Esophagus muscularis mucosa (tissue), 3 donors: ENCODE results near the gene ORMDL3.

ENCODE experiments used
- POLR2A ChIP-seq: fragments of 450-650 bp; IDR thresholded peaks from one replicate; pipeline ENCODE4 v1.6.1; 2017; ENCODE audit warnings: antibody characterized with exemption, moderate library complexity, mild to moderate bottlenecking, low read depth
- POLR2AphosphoS5 ChIP-seq, 2 donors: sonication (generic); formaldehyde crosslinking; IDR thresholded peaks; one replicate each; pipeline ENCODE4 v1.6.1; 2017; ENCODE audit warnings: antibody characterized with exemption in 2 of 2
- TF ChIP-seq, protein P1 (sequence below), 3 experiments: fragments of 200-600 bp in 2 of 3; fragments of 450-650 bp in 1 of 3; sonication (generic) in 2 of 3; IDR thresholded peaks; one replicate each; pipeline ENCODE4 v1.5.1; 2017 to 2019; ENCODE audit warnings: antibody characterized with exemption in 3 of 3, mild to moderate bottlenecking in 2 of 3, moderate library complexity in 1 of 3

DNA sequence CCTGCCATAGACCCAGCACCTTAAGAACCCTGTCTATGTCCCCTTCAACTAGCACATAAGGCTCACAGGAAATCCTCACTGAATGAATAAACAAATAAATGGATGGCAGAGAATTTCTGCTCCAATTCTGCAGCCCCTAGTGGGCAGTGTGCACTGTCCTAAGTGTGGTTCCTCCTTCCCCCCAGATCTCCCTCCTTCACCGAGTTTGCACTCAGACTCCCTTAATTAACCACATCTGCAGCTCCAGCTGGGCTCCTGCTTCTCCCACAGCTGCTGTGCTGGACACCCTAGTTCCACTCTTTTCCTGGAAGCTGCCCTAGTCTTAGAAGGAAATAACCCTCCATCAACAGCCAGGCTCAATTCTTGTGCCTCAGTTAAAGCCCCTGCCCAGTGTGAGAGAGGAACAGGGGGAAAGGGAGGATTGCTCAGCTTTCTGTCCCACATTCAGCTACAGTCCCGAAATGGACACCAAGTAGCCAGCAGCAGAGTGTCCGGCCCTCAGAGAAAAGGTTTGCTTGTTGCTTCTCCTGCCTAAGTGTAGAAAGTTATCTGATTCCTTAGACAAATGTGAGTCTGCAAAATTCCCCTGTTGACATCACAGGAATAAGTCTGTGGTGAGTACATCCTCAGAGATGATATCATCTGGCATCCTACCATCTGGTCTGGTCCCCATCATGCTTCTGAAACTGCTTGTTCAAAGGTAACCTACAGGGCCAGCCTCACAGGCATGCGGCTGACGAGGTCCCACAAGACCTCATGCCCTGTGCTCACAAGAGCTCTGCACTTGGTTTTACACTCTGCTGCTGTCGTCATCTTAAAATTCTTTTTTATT, 12.4 kb upstream of the ORMDL3 start:
- TF ChIP-seq, protein P1, sequence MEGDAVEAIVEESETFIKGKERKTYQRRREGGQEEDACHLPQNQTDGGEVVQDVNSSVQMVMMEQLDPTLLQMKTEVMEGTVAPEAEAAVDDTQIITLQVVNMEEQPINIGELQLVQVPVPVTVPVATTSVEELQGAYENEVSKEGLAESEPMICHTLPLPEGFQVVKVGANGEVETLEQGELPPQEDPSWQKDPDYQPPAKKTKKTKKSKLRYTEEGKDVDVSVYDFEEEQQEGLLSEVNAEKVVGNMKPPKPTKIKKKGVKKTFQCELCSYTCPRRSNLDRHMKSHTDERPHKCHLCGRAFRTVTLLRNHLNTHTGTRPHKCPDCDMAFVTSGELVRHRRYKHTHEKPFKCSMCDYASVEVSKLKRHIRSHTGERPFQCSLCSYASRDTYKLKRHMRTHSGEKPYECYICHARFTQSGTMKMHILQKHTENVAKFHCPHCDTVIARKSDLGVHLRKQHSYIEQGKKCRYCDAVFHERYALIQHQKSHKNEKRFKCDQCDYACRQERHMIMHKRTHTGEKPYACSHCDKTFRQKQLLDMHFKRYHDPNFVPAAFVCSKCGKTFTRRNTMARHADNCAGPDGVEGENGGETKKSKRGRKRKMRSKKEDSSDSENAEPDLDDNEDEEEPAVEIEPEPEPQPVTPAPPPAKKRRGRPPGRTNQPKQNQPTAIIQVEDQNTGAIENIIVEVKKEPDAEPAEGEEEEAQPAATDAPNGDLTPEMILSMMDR (IDR thresholded peaks at IDR 0.05): peak in 1 of 3 experiments; percentile 8
- no peak for TF ChIP-seq POLR2A
- no peak for TF ChIP-seq POLR2AphosphoS5 (IDR thresholded peaks at IDR 0.05)
